Skin of body (tissue), 2 donors: Measurements from ENCODE around the gene ARL4D. TPM values are rescaled to one million over a fixed set of nuclear protein-coding genes. Genes with fewer than 3 reads are reported as not detected.

Source experiments
- small RNA-seq: library from RNA; depleted of rRNA; stranded (forward); fragments of <200 nt; gene quantifications from one replicate; pipeline ENCODE3, GENCODE V24; 2014; ENCODE audit warnings: low replicate concordance
- total RNA-seq: library from RNA; depleted of rRNA; stranded (reverse); fragments of >200 nt; gene quantifications from one replicate; pipeline ENCODE4 v1.2.3, GENCODE V29; 2014

ARL4D gene
- total RNA-seq, 1 donor from 2014 or later: 16.4 TPM

Small RNAs within 50 kb of the gene (small RNA-seq; reads per million reads assigned to genes)
- gene RNU6-1137P (not detected), gene RNU6-406P (not detected), gene RNU6-470P (not detected)

Other genes with a start within 250 kb of the ARL4D start
- gene NBR1, start 227.8 kb upstream of the ARL4D start, total RNA-seq: 80.4 TPM
- 5.0 TPM for gene TMEM106A, start 187.1 kb upstream of the ARL4D start, total RNA-seq
- gene CCDC200, start 170.4 kb upstream of the ARL4D start, total RNA-seq: not detected
- not detected for gene RNU2-1, start 165.0 kb upstream of the ARL4D start, total RNA-seq
- 32.1 TPM for gene DHX8, start 85.0 kb downstream of the ARL4D start, total RNA-seq
- gene ETV4, start 147.3 kb downstream of the ARL4D start, total RNA-seq: 3.0 TPM